CD4-positive, alpha-beta T cell (primary cell): Measurements from ENCODE around the gene PPAN. TPM values are rescaled to one million over a fixed set of nuclear protein-coding genes. Genes with fewer than 3 reads are reported as not detected.

Experiments used
- ATAC-seq: fragments of 200-7000 bp; cut with Tn5 transposase; one replicate; pipeline ENCODE4 v1.10.0; 2022; ENCODE audit warnings: mild to moderate bottlenecking; ENCODE audit not compliant: poor library complexity
- CTCF ChIA-PET: fragments of 350-600 bp; sonication (Branson Sonifier 250); formaldehyde crosslinking; loops from one replicate; lab custom pipeline; 2021; ENCODE audit warnings: antibody characterized with exemption, inconsistent platforms; lab: Charles Lee
- POLR2A ChIA-PET: fragments of 350-600 bp; sonication (Branson Sonifier 250); formaldehyde crosslinking; loops from one replicate; lab custom pipeline; 2021; ENCODE audit warnings: antibody characterized with exemption, inconsistent platforms; lab: Charles Lee
- DNase-seq, 14 experiments: peaks; one replicate each; pipeline ENCODE4 v3.0.0-alpha.2; 2013 to 2020; ENCODE audit warnings: mixed read lengths in 2 of 14
- H3K27ac ChIP-seq, 2 donors: one replicate each; pipeline versions ENCODE4 v1.5.1 to v1.7.0; 2013; ENCODE audit warnings: low read length in 2 of 2, low read depth in 1 of 2, mild to moderate bottlenecking in 1 of 2
- H3K27me3 ChIP-seq, 2 experiments: 1 replicate in 1 of 2; 2 replicates in 1 of 2; pipeline versions ENCODE4 v1.6.1 to v1.7.0; 2013; ENCODE audit warnings: low read length in 2 of 2, control low read depth in 1 of 2, mild to moderate bottlenecking in 1 of 2, moderate library complexity in 1 of 2; ENCODE audit not compliant: insufficient read depth in 2 of 2, control insufficient read depth in 1 of 2
- H3K36me3 ChIP-seq: one replicate; pipeline ENCODE4 v1.6.1; 2013; ENCODE audit warnings: low read length, control low read depth; ENCODE audit not compliant: insufficient read depth
- H3K4me1 ChIP-seq: one replicate; pipeline ENCODE4 v1.6.1; 2013; ENCODE audit warnings: low read length, control low read depth; ENCODE audit not compliant: insufficient read depth
- H3K4me3 ChIP-seq: one replicate; pipeline ENCODE4 v1.5.1; 2013; ENCODE audit warnings: mild to moderate bottlenecking, low read length, moderate library complexity
- H3K9me3 ChIP-seq, 2 experiments: 1 replicate in 1 of 2; 2 replicates in 1 of 2; pipeline versions ENCODE4 v1.6.1 to v1.7.0; 2013; ENCODE audit warnings: low read length in 2 of 2, mild to moderate bottlenecking in 2 of 2, control low read depth in 1 of 2, moderate library complexity in 1 of 2; ENCODE audit not compliant: control insufficient read depth in 1 of 2, insufficient read depth in 1 of 2
- H3K27ac Mint-ChIP-seq: one replicate; pipeline ENCODE4 v1.8.0; 2020; ENCODE audit warnings: mixed read lengths
- H3K27me3 Mint-ChIP-seq: one replicate; pipeline ENCODE4 v1.8.0; 2021; ENCODE audit warnings: mixed read lengths
- H3K36me3 Mint-ChIP-seq: one replicate; pipeline ENCODE4 v1.8.0; 2021; ENCODE audit warnings: low read depth, mixed read lengths
- H3K4me1 Mint-ChIP-seq: one replicate; pipeline ENCODE4 v1.8.0; 2021; ENCODE audit warnings: low read depth, mixed read lengths
- H3K4me3 Mint-ChIP-seq: one replicate; pipeline ENCODE4 v1.8.0; 2020; ENCODE audit warnings: mild to moderate bottlenecking, mixed read lengths
- H3K9me3 Mint-ChIP-seq: one replicate; pipeline ENCODE4 v1.8.0; 2020; ENCODE audit warnings: mixed read lengths
- CTCF ChIP-seq: fragments of 200-600 bp; IDR thresholded peaks from one replicate; pipeline ENCODE4 v1.8.0; 2022; ENCODE audit warnings: antibody characterized with exemption, mild to moderate bottlenecking
- intact Hi-C, 2 experiments: fragments of 100-400 bp; cut with DNase I in 1 of 2; cut with micrococcal nuclease in 1 of 2; formaldehyde crosslinking; loops; one replicate each; pipeline versions ENCODE4 v1.15.1 to v1.9.0; 2023 to 2025; cut with DNase I, micrococcal nuclease
- total RNA-seq, 174 experiments: library from RNA in 2 of 174; stranded (reverse) in 2 of 174; gene quantifications; one replicate each; pipeline ENCODE4 v1.2.3 and lab custom pipeline; 2021 to 2026

The PPAN gene
- total RNA-seq, 2 experiments from 2014 or later, result 119 to 127 TPM

- no peaks in the 10 kb centered on the region for H3K27me3 ChIP-seq
- H3K9me3 ChIP-seq, result no peaks in the 10 kb centered on the region
- peak overlapping the region; percentile 76 for H3K4me3 Mint-ChIP-seq
- H3K36me3 ChIP-seq, result peaks cover 88% of the 10 kb centered on the region
- peak overlapping the region; percentile 86 to 90 for H3K27ac ChIP-seq
- H3K27me3 Mint-ChIP-seq, result no peaks in the 10 kb centered on the region
- intact Hi-C loops, result loop anchor here (2.0 to 5.0 kb wide), 3 partner anchors 22 to 54 kb away; partner anchors contain the start of gene EIF3G (in 1 of the 2)
- no peaks in the 10 kb centered on the region for H3K9me3 Mint-ChIP-seq
- peaks cover 76% of the 10 kb centered on the region for H3K4me1 ChIP-seq
- peaks cover 36% of the 10 kb centered on the region for H3K4me1 Mint-ChIP-seq
- H3K27ac Mint-ChIP-seq, result peak overlapping the region; percentile 95
- H3K36me3 Mint-ChIP-seq, result peaks cover 93% of the 10 kb centered on the region
- ChIA-PET CTCF (interaction anchor here (0.8 to 1.8 kb wide), 6 partner anchors 22 to 212 kb away, joined by 3 to 9 read pairs (median 4); no protein-coding TSS in a partner anchor), POLR2A (interaction anchor here (0.8 to 2.7 kb wide), 20 partner anchors 11 to 238 kb away, joined by 3 to 28 read pairs (median 6); partner anchors contain the start of genes ANGPTL6, DNMT1, MRPL4 and PPAN)
- peak overlapping the region; percentile 36 for H3K4me3 ChIP-seq
- peak; percentile 32 for TF ChIP-seq CTCF
- DNase-seq (peak; percentile 38 to 93 (median 58)), ATAC-seq (peak; percentile 98)
Observed at GRCh38 chr19:10142701-10143375, 36.7 kb downstream of the PPAN start.

GRCh38 chr19:10143681-10144080 lies 37.5 kb downstream of the PPAN start:
- no peak overlapping the region for H3K4me3 ChIP-seq
- Mint-ChIP-seq H3K27ac (peak overlapping the region; percentile 95), H3K4me3 (peak overlapping the region; percentile 62), H3K4me1 (peaks cover 36% of the 10 kb centered on the region), H3K36me3 (peaks cover 92% of the 10 kb centered on the region), H3K27me3 (no peaks in the 10 kb centered on the region), H3K9me3 (no peaks in the 10 kb centered on the region)
- peaks cover 83% of the 10 kb centered on the region for H3K36me3 ChIP-seq
- ChIA-PET POLR2A (interaction anchor here (1.4 to 2.7 kb wide), 10 partner anchors 12 to 237 kb away, joined by 3 to 28 read pairs (median 8); partner anchors contain the start of genes MRPL4, PPAN, SHFL and TYK2), CTCF (interaction anchor here (0.5 to 1.8 kb wide), 5 partner anchors 23 to 1011 kb away, joined by 3 to 9 read pairs (median 4); no protein-coding TSS in a partner anchor)
- peaks cover 70% of the 10 kb centered on the region for H3K4me1 ChIP-seq
- peak overlapping the region; percentile 86 to 90 for H3K27ac ChIP-seq
- DNase-seq (peak in 5 of 14 experiments; percentile 12 to 63 (median 47)), ATAC-seq (no peak)
- no peaks in the 10 kb centered on the region for H3K9me3 ChIP-seq
- TF ChIP-seq CTCF, result no peak
- intact Hi-C loops, result loop anchor here (2.0 to 5.0 kb wide), 3 partner anchors 23 to 54 kb away; partner anchors contain the start of gene EIF3G (in 1 of the 2)
- H3K27me3 ChIP-seq, result no peaks in the 10 kb centered on the region

- TF ChIP-seq CTCF, result no peak
- ChIA-PET POLR2A (no interaction called here), CTCF (no interaction called here)
- peak overlapping the region; percentile 86 to 90 for H3K27ac ChIP-seq
- intact Hi-C loops, result loop anchor here in 1 of 2 experiments (5.0 kb wide), 1 partner anchor 53 kb away; no protein-coding TSS in a partner anchor
- H3K27me3 ChIP-seq, result no peaks in the 10 kb centered on the region
- Mint-ChIP-seq H3K4me3 (peak overlapping the region; percentile 25), H3K36me3 (peaks cover 89% of the 10 kb centered on the region), H3K9me3 (no peaks in the 10 kb centered on the region), H3K27me3 (no peaks in the 10 kb centered on the region), H3K4me1 (peaks cover 36% of the 10 kb centered on the region), H3K27ac (peak overlapping the region; percentile 95)
- no peak for ATAC-seq
- DNase-seq, result peak in 4 of 14 experiments; percentile 16 to 41 (median 32)
- no peaks in the 10 kb centered on the region for H3K9me3 ChIP-seq
- peaks cover 80% of the 10 kb centered on the region for H3K36me3 ChIP-seq
- H3K4me1 ChIP-seq, result peaks cover 63% of the 10 kb centered on the region
- no peak overlapping the region for H3K4me3 ChIP-seq
Observed at GRCh38 chr19:10144361-10144760, 38.2 kb downstream of the PPAN start.
